ENCODE data around the gene DSPP.

DNA sequence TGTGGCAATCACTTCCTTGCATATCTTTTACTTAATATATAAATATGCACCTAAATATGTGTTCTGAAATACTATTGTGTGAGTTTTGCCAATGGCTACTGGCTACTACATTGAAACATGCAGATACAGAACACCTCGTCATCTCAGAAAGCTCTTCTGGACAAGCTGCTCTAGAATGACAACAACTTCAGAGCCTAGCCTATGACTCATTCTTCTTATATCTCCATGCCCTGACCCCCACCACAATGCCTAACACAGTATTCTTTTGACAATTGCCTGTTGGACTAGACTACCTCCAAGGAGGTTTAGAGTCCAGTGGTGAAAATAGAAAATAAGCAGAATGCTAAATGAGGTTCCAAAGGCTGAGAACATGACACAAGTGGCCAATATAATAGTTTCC is 24.1 kb downstream of the DSPP start:
- TF ChIP-seq, protein P1, sequence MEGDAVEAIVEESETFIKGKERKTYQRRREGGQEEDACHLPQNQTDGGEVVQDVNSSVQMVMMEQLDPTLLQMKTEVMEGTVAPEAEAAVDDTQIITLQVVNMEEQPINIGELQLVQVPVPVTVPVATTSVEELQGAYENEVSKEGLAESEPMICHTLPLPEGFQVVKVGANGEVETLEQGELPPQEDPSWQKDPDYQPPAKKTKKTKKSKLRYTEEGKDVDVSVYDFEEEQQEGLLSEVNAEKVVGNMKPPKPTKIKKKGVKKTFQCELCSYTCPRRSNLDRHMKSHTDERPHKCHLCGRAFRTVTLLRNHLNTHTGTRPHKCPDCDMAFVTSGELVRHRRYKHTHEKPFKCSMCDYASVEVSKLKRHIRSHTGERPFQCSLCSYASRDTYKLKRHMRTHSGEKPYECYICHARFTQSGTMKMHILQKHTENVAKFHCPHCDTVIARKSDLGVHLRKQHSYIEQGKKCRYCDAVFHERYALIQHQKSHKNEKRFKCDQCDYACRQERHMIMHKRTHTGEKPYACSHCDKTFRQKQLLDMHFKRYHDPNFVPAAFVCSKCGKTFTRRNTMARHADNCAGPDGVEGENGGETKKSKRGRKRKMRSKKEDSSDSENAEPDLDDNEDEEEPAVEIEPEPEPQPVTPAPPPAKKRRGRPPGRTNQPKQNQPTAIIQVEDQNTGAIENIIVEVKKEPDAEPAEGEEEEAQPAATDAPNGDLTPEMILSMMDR (conservative IDR thresholded peaks at IDR 0.05; ENCODE audit: low read length) = no peak
- TF ChIP-seq EZH2phosphoT487 (IDR thresholded peaks at IDR 0.05; ENCODE audit: borderline replicate concordance) = no peak
